Fibroblast of villous mesenchyme (primary cell): ENCODE results near the gene UBE2Q1. TPM values are rescaled to one million over a fixed set of nuclear protein-coding genes. Genes with fewer than 3 reads are reported as not detected.

Source experiments
- DNase-seq: peaks from one replicate; pipeline ENCODE4 v3.0.0-alpha.2; 2010; ENCODE audit warnings: low read depth
- H3K4me3 ChIP-seq: 2 replicates; pipeline ENCODE4 v1.5.1; 2011; ENCODE audit warnings: low read depth, mild to moderate bottlenecking, low read length
- total RNA-seq: library from RNA; depleted of rRNA; stranded (reverse); fragments of >200 nt; gene quantifications from 2 replicates; pipeline ENCODE4 v1.2.3, GENCODE V29; 2012
- TF ChIP-seq, protein P1 (sequence below): IDR thresholded peaks from 2 replicates; pipeline ENCODE4 v1.5.1; 2012; ENCODE audit warnings: low read depth, mild to moderate bottlenecking, low read length; ENCODE audit not compliant: insufficient read depth

The UBE2Q1 gene
- total RNA-seq, 1 donor: 36.3 TPM

DNA sequence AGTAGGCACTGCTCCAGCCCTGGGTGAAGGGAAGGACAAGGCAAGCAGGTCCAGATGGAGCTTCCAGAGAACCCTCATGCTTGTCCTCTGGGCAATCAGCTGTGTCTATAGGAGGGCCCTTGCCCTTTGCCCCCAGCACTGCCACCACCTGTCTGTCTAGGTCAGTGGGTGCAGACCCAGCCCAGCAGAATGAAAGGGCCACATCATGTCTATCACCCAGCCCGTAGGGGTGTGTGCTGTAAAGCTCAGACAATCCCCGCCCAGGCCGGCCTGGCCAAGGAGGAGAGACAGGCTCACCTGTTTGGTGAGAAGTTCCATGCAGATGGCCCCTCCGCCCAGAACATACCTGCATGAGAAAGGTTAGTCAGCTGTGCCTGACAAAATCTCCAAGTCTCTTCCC, 7.0 kb downstream of the UBE2Q1 start:
- DNase-seq: no peak
- TF ChIP-seq, protein P1, sequence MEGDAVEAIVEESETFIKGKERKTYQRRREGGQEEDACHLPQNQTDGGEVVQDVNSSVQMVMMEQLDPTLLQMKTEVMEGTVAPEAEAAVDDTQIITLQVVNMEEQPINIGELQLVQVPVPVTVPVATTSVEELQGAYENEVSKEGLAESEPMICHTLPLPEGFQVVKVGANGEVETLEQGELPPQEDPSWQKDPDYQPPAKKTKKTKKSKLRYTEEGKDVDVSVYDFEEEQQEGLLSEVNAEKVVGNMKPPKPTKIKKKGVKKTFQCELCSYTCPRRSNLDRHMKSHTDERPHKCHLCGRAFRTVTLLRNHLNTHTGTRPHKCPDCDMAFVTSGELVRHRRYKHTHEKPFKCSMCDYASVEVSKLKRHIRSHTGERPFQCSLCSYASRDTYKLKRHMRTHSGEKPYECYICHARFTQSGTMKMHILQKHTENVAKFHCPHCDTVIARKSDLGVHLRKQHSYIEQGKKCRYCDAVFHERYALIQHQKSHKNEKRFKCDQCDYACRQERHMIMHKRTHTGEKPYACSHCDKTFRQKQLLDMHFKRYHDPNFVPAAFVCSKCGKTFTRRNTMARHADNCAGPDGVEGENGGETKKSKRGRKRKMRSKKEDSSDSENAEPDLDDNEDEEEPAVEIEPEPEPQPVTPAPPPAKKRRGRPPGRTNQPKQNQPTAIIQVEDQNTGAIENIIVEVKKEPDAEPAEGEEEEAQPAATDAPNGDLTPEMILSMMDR: no peak
- H3K4me3 ChIP-seq: no peak overlapping the region

DNA sequence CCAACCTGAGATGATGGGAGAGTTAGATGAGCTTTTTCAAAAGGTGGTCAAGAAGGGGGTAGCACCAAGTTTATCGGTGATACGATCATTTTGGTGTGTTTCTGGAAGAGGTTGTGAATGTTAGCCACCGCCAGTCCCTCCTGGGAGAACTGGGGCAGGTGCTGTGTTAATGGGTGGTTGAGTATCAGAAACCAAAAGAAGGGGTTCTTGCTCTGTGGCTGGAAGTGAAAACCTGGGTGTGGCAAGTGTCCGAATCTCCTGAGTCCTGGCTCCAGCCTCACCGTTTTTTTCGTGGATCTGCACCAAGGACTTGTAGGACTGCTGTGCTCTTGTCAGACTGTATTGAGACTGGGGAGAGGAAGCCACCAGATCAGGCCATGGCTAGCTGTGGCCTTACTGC, 7.8 kb downstream of the UBE2Q1 start:
- H3K4me3 ChIP-seq: no peak overlapping the region
- TF ChIP-seq, protein P1: no peak

DNA sequence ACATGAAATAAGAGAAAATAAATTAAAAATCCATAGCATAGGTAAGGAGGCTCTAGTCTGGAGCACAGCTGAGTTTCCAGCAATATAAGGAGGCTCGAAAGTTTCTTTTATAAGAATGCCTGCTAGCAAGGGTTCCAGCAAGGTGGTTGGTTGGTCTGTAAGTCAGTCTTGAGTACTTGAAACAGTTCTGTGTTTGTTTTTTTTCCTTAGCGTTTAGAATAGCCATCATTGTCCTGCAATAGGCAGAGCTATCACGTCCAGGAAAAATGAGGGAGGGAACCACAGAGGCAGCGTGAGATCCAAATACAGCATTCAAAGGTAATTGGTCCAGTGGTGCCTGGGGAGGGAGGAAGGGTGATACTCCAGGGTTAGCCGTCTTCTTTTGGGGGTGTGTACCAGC, 8.4 kb downstream of the UBE2Q1 start:
- no peak for DNase-seq
- no peak overlapping the region for H3K4me3 ChIP-seq
- TF ChIP-seq, protein P1: no peak

More for the DNA sequence above, 7.8 kb downstream of the UBE2Q1 start:
- DNase-seq: no peak

DNA sequence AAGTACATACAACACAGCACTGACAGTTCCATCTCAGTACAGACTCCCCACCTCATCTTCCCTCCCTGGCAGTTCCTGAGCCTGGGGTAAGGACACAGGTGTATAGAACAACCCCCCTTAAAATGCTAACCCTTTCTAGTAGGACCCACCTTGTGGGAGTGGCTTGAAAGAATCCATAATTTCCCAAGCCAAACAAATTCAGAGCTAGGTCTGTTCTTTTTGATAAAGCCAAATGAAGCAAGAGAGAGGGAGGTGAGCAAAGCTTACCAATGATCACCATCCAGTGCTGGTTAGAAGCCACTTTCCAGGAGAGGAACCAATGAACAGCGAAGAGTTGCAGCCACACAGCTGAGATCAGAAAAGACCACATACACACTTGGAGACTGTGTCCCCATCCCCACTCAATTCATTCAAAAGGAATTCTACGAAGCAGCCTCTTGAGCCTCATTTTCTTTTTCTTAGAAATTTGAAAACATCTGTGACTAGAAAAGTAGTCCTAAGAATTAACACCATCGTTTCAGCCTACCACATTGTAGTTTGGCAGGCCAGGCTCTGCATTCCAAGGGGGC, 9.2 kb downstream of the UBE2Q1 start:
- DNase-seq: no peak
- TF ChIP-seq, protein P1: no peak
- H3K4me3 ChIP-seq: no peak overlapping the region

DNA sequence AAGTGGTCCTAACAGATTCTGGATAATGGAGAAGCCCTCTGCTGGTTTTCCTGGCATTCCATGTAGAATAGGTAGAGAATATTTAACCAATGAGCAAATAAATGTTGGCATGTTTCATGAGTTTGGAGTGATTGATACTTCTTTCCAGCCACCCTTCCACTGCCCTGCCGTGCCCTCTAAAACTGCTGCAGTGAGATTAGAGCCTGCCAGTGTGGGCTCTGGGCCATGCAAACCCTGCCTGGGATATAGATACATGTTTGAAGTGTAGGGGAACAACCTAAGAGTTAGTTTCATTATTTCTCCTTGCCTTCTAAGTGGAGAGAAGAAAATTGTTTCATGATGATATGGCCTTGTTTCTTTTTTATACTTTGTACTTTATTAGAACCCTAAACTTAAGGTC, 10.4 kb downstream of the UBE2Q1 start:
- TF ChIP-seq, protein P1: no peak
- DNase-seq: no peak
- no peak overlapping the region for H3K4me3 ChIP-seq

DNA sequence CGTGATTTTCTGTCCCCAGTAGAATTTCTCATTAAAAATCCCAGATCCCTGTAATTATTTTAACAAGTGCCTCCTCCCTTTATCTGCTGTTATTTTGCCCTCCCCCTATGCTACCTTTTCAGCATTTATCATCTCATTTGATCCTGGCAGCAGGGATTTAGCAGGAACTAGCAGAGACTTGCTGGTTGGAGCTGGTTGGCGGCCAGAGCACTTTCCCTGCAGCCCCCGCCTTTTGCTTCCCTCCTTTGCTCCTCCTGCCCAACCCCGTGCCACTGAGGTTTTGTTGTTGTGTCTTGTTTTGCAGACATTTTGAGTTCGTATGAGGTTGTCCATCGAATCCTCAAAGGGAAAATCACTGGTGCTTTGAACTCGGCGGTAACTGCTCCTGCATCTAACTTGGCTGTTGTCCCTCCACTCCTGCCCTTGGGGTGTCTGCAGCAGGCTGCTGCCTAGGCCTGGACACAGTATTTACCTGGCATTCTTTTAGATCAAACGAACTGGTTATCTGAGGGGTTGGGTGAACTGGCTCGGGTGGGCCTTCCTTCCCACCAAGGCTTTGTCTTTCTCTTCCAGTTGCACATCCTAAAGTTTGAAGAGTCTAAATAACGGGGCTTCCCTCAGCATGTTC, 11.2 kb downstream of the UBE2Q1 start:
- TF ChIP-seq, protein P1: no peak
- DNase-seq: no peak

More for the DNA sequence above, 11.2 kb downstream of the UBE2Q1 start:
- H3K4me3 ChIP-seq: no peak overlapping the region
